IPS DF 6.9 (cell line): ENCODE data around the gene SNX14.

ENCODE experiments used
- DNase-seq: peaks from one replicate; pipeline ENCODE4 v3.0.0-alpha.2; 2013; ENCODE audit warnings: low read depth, low spot score
- H3K27ac ChIP-seq: one replicate; pipeline ENCODE4 v1.5.1; 2013; ENCODE audit warnings: low read length, control low read depth
- H3K27me3 ChIP-seq: 2 replicates; pipeline ENCODE4 v1.6.1; 2013; ENCODE audit warnings: mild to moderate bottlenecking, low read length; ENCODE audit not compliant: control insufficient read depth, insufficient read depth
- H3K36me3 ChIP-seq: 2 replicates; pipeline ENCODE4 v1.6.1; 2013; ENCODE audit warnings: low read length; ENCODE audit not compliant: control insufficient read depth, insufficient read depth
- H3K4me1 ChIP-seq: 2 replicates; pipeline ENCODE4 v1.6.1; 2013; ENCODE audit warnings: low read length; ENCODE audit not compliant: control insufficient read depth, insufficient read depth
- H3K4me3 ChIP-seq: 2 replicates; pipeline ENCODE4 v1.5.1; 2013; ENCODE audit warnings: mild to moderate bottlenecking, low read length
- H3K9me3 ChIP-seq: 2 replicates; pipeline ENCODE4 v1.6.1; 2013; ENCODE audit warnings: low read length, inconsistent platforms; ENCODE audit not compliant: control insufficient read depth, insufficient read depth
- WGBS: extraction: QIAGEN DNeasy Blood & Tissue Kit; methylation state at CpG from one replicate; pipeline ENCODE4 v1.1.7; 2013; ENCODE audit warnings: mixed read lengths, missing lambda C conversion rate; ENCODE audit not compliant: insufficient read length, insufficient coverage; 5-methylcytosine and 5-hydroxymethylcytosine counted together

The SNX14 gene

GRCh38 chr6:85464260-85464644 is 129.4 kb downstream of the SNX14 start:
- DNase-seq: no peak
- Histone ChIP-seq H3K27me3 (no peaks in the 10 kb centered on the region), H3K4me3 (no peak overlapping the region), H3K4me1 (peaks cover 1% of the 10 kb centered on the region; the same call in 1 of the 2 replicates), H3K27ac (no peak overlapping the region), H3K36me3 (no peaks in the 10 kb centered on the region), H3K9me3 (no peaks in the 10 kb centered on the region)
- no CpG with 5 or more reads among the region's 4 CpGs for WGBS

DNA sequence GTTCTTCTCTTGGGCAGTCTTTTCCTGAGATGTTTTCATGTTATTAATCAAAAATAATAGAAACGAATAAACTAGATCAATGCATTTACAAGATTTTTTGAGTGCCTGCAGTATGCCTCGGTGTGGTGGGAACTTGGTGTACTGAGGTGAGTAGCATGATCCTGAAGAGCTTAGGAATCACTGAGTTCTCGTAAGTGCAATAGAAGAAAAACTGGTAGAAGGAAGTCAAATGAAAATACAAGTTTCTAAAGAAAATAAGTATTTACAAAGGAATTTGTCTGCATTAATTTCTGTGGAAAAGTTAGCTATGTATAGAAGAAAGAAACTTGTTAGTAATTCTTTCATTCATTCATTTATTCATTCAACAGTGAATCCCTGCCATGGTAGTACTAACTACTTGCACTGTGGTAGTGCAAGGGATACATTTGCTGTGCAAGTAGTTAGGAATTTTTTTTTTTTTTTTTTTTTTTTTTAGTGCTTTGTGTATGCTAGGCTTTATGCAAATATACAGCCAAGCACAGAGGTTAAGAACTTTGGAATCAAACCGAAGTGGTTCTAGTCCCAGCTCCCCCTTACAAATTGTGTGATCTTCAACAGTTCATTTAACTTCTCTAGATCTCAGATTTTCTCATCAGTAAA is 129.9 kb downstream of the SNX14 start:
- Histone ChIP-seq H3K36me3 (no peaks in the 10 kb centered on the region), H3K9me3 (no peaks in the 10 kb centered on the region), H3K4me1 (peaks cover 1% of the 10 kb centered on the region; the same call in 1 of the 2 replicates), H3K27me3 (no peaks in the 10 kb centered on the region), H3K4me3 (no peak overlapping the region), H3K27ac (no peak overlapping the region)
- no CpG with 5 or more reads among the region's 4 CpGs for WGBS
- DNase-seq: no peak

DNA sequence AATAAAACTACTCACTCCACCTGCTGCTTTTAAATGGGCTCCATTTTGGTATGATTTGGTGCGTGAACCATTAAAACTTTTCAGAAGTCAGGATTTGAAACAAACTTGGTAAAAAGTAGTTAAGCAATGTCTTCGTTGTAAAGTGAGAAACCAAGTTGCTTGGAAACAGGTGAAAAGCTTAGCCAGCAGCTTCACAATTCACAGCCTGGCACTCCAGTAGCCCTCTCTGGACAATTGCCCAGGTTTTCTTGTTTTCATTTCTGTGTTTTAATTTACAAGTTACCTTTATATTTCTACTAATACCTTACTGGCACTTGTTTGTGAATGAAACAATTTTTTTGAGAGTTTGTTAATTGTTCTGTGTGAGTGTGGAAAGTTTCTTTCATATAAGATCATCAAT is 131.0 kb downstream of the SNX14 start:
- WGBS: no CpG with 5 or more reads among the region's 2 CpGs
- Histone ChIP-seq H3K9me3 (no peaks in the 10 kb centered on the region), H3K27me3 (no peaks in the 10 kb centered on the region), H3K27ac (no peak overlapping the region), H3K36me3 (no peaks in the 10 kb centered on the region), H3K4me1 (peaks cover 1% of the 10 kb centered on the region; the same call in 1 of the 2 replicates), H3K4me3 (no peak overlapping the region)
- no peak for DNase-seq

DNA sequence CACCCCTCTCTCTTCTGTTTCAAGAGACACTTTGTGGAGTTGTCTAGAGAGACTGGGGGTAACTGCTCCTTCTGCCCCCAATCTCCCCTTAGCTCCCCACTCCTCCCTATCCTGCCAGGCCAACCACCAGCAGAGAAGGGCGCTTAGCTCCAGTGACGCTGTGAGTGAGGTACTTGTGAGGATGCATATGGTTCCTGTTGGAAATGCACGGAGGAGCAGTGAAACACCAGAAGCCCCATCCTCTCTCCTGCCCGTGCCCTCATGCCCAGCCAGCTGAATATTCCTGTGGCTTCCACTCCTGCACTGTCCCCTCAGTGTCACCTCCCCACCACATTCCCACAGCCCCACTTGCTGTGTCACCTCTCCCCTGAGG is 131.9 kb downstream of the SNX14 start:
- no peak for DNase-seq
- no peaks in the 10 kb centered on the region for H3K27me3 ChIP-seq
- H3K36me3 ChIP-seq: no peaks in the 10 kb centered on the region
- no peaks in the 10 kb centered on the region for H3K9me3 ChIP-seq
- no peak overlapping the region for H3K27ac ChIP-seq
- WGBS: no CpG with 5 or more reads among the region's 4 CpGs
- peaks cover 1% of the 10 kb centered on the region; the same call in 1 of the 2 replicates for H3K4me1 ChIP-seq
- no peak overlapping the region for H3K4me3 ChIP-seq

DNA sequence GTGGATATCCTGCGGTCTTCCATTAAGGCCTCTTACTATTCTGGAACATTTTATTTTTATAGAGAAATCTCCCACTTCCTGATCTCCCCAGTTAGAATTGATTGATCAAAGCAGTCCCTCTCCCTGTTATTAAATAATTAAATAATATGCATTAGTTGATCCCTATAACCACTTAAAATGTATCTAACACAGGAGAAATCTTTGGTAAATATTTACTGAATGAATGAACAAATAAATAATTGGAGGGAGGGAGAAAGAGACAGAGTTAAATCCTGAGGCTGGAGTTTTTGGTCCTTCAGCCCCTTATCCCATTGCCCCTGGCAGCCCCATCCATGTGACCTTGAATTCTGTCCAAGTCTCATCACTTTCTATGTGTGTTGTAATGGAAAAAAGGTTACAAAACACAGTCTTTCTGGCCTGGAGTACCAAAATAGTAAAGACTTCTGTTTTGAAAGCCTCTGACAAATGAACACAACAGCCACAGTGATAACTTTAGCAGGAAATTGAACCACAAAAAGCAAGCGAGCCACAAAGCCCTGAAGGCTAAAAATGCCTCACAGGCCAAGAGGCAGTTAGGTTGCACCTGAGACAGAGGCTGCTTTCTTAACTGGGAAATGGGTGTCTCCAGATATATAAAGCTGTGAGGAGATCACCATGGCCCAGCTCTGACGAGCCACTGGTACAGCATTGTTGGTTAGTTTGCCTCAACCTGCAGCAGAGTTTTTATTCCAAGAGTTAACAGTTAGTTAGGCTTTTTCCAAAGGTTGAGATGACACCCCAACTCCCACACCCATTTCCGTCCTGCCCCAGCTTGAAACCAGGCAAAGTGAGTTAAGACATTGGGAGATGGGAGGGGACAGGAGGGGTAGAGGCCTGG is 132.5 kb downstream of the SNX14 start:
- H3K9me3 ChIP-seq: no peaks in the 10 kb centered on the region
- no CpG with 5 or more reads among the region's 4 CpGs for WGBS
- no peak overlapping the region for H3K4me3 ChIP-seq
- no peak overlapping the region for H3K27ac ChIP-seq
- no peaks in the 10 kb centered on the region for H3K27me3 ChIP-seq
- DNase-seq: no peak
- H3K4me1 ChIP-seq: peaks cover 1% of the 10 kb centered on the region; the same call in 1 of the 2 replicates
- no peaks in the 10 kb centered on the region for H3K36me3 ChIP-seq

DNA sequence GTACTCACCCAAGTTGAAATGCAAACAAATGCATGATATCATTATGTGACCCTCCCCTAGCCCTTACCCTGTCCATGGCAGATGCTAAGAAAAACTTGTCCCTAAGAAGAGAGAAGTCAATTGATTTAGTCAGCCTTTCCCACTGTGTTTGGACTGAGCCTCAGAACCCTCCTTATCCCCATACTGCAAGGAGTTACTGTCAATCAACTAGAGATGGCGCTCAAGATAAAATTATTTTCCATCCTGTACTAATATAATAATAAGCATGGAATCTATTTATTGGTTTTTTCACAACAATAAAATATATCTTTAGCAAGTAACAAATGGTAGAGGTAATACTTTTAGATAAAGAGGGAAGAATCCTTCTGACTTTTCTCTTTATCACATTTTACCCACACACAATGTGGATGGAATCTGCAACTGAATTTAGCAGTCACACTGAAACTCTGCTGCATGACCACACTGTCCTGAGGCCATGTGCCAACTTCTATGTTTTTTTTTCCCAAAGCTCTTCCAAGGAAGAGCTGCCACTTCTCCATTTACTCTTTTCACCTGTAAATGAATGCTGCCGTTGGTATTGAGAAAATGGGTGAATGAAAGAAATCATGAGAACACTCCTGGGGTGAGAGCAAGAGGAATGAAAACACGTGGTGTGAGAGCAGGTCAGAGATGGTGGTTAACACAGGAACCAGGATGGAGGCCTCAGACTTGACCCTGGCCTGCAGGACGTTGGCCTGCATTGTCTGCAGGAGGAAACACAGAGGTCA is 133.3 kb downstream of the SNX14 start:
- DNase-seq: no peak
- Histone ChIP-seq H3K36me3 (no peaks in the 10 kb centered on the region), H3K4me1 (peaks cover 1% of the 10 kb centered on the region; the same call in 1 of the 2 replicates), H3K27me3 (no peaks in the 10 kb centered on the region), H3K4me3 (no peak overlapping the region), H3K27ac (no peak overlapping the region), H3K9me3 (no peaks in the 10 kb centered on the region)
- no CpG with 5 or more reads among the region's 4 CpGs for WGBS

DNA sequence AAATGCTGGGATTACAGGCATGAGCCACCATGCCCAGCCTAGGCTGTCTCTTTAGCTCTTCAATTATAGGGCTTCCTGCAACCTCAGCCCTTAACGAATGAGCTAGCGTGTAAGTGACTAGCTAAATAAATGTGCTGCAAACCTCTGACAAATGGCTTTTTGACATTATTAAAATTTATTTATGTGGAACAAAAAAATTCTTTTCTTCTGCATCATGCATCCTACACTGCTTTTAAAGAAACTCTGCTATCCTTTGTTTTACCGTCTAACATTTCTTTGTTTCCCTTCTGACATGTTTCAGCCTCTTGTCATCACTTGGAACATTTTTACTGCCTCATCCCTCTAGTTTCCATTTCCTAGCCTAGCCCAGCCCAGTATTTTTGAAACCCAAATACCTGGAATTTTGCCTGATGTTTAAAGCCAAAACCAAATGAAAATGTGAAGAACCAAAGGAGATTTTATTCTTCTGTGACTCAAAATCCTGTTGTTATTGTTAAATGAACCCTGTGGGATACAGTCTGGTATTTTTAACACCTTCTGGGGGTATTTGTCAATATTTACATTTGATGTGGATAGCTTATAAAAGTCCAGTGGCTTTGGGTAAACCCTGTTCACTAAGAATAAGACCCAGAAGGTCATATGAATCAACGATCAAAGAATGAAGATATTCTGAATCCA is 134.3 kb downstream of the SNX14 start:
- Histone ChIP-seq H3K27me3 (no peaks in the 10 kb centered on the region), H3K4me3 (no peak overlapping the region), H3K9me3 (no peaks in the 10 kb centered on the region), H3K27ac (no peak overlapping the region), H3K4me1 (peaks cover 1% of the 10 kb centered on the region; the same call in 1 of the 2 replicates), H3K36me3 (no peaks in the 10 kb centered on the region)
- no CpG with 5 or more reads among the region's 4 CpGs for WGBS
- no peak for DNase-seq

GRCh38 chr6:85458782-85459181 is 134.9 kb downstream of the SNX14 start:
- no peaks in the 10 kb centered on the region for H3K27me3 ChIP-seq
- no peaks in the 10 kb centered on the region for H3K36me3 ChIP-seq
- H3K4me1 ChIP-seq: no peaks in the 10 kb centered on the region; the same call in 1 of the 2 replicates
- no CpG with 5 or more reads among the region's 3 CpGs for WGBS
- no peak overlapping the region for H3K4me3 ChIP-seq
- DNase-seq: no peak
- no peak overlapping the region for H3K27ac ChIP-seq
- H3K9me3 ChIP-seq: no peaks in the 10 kb centered on the region

- no peak for DNase-seq
- no peak overlapping the region for H3K27ac ChIP-seq
- WGBS: no CpG with 5 or more reads among the region's 2 CpGs
- H3K27me3 ChIP-seq: no peaks in the 10 kb centered on the region
- no peaks in the 10 kb centered on the region; the same call in 1 of the 2 replicates for H3K4me1 ChIP-seq
- no peak overlapping the region for H3K4me3 ChIP-seq
- no peaks in the 10 kb centered on the region for H3K36me3 ChIP-seq
- no peaks in the 10 kb centered on the region for H3K9me3 ChIP-seq
These were observed 135.5 kb downstream of the SNX14 start for GRCh38 chr6:85458184-85458583.

- Histone ChIP-seq H3K27ac (no peak overlapping the region), H3K9me3 (no peaks in the 10 kb centered on the region), H3K4me3 (no peak overlapping the region), H3K27me3 (no peaks in the 10 kb centered on the region; the same call in 1 of the 2 replicates), H3K4me1 (no peaks in the 10 kb centered on the region; the same call in 1 of the 2 replicates), H3K36me3 (no peaks in the 10 kb centered on the region)
- no CpG with 5 or more reads among the region's 4 CpGs for WGBS
- DNase-seq: no peak
These were observed 136.9 kb downstream of the SNX14 start for GRCh38 chr6:85456782-85457181.
